PC-3 (cell line): ENCODE results near the gene TBC1D2.
"Not testable (repeated sequence)": the region's sequence is repeated elsewhere in the genome, so short reads cannot be mapped to it uniquely, and the experiment has no call there.

ENCODE experiments used
- EZH2 ChIP-seq: fragments of 300-600 bp; sonication (generic); IDR thresholded peaks from one replicate; pipeline ENCODE4 v1.6.1; 2017; ENCODE audit warnings: antibody characterized with exemption, mild to moderate bottlenecking, low read length; ENCODE audit not compliant: unreplicated experiment
- TF ChIP-seq, protein P1 (sequence below): fragments of 300-600 bp; sonication (generic); conservative IDR thresholded peaks from 2 replicates; pipeline ENCODE4 v1.5.1; 2017; ENCODE audit warnings: antibody characterized with exemption, low read depth, mild to moderate bottlenecking, low read length

DNA sequence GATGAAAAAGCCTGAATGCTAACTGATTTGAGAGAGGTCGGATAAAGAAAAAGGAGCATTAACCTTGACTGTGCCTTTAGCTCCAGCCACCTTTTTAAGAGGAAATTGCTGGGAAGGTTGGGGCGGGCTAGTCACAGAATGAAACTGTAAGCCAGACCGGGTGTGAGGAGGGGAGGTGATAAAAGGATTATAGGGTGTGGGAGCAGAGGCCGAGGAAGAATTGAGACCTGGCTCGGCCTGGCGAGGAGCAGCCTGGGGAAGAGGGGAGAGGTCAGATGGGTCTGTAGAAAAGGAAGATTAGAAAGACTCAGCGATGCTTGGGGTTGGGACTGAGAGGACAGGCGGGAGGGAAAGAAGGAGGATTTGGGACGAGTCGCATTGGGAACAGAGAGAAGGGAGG lies 14.2 kb upstream of the TBC1D2 start:
- TF ChIP-seq, protein P1, sequence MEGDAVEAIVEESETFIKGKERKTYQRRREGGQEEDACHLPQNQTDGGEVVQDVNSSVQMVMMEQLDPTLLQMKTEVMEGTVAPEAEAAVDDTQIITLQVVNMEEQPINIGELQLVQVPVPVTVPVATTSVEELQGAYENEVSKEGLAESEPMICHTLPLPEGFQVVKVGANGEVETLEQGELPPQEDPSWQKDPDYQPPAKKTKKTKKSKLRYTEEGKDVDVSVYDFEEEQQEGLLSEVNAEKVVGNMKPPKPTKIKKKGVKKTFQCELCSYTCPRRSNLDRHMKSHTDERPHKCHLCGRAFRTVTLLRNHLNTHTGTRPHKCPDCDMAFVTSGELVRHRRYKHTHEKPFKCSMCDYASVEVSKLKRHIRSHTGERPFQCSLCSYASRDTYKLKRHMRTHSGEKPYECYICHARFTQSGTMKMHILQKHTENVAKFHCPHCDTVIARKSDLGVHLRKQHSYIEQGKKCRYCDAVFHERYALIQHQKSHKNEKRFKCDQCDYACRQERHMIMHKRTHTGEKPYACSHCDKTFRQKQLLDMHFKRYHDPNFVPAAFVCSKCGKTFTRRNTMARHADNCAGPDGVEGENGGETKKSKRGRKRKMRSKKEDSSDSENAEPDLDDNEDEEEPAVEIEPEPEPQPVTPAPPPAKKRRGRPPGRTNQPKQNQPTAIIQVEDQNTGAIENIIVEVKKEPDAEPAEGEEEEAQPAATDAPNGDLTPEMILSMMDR: not testable (repeated sequence)
- TF ChIP-seq EZH2: not testable (repeated sequence)
